GM23248 (cell line): ENCODE results near the gene EHBP1.

Experiments used
- EZH2 ChIP-seq: fragments of 200-600 bp; sonication (generic); IDR thresholded peaks from 2 replicates; pipeline ENCODE4 v1.6.1; 2018; ENCODE audit warnings: antibody characterized with exemption, mild to moderate bottlenecking; ENCODE audit not compliant: insufficient read depth, poor library complexity, severe bottlenecking
- EZH2phosphoT487 ChIP-seq: fragments of 200-600 bp; sonication (generic); IDR thresholded peaks from 2 replicates; pipeline ENCODE4 v1.6.1; 2018; ENCODE audit warnings: antibody characterized with exemption, moderate library complexity, mild to moderate bottlenecking, low read depth; ENCODE audit not compliant: insufficient read depth

DNA sequence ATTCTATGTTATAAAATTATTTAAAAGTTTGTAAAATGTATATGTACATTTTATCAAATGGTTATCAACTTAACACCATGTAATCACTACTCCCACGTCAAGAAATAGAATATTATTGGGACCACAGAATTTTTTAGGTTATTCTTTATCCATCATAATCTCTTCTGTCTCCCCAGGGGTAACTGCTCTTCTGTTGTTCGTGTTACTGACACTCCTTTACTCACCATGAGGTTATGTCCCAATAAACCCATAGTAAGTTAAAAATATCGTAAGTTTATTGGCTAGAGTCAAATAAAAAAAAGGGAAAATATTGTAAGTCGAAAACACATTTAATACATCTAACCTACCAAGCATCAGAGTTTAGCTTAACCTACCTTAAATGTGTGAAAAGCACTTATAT is 359.1 kb downstream of the EHBP1 start:
- TF ChIP-seq EZH2 (no peak), EZH2phosphoT487 (no peak)
